ENCODE measurements around the gene GPRC6A.
"Not testable (repeated sequence)": the region's sequence is repeated elsewhere in the genome, so short reads cannot be mapped to it uniquely, and the experiment has no call there.

The GPRC6A gene

GRCh38 chr6:116827561-116828240 lies 1.2 kb downstream of the GPRC6A start:
- TF ChIP-seq CTCF (IDR thresholded peaks at IDR 0.05; ENCODE audit: insufficient read depth, missing control alignments), result no peak
- no peak for DNase-seq (ENCODE audit: insufficient read length, low spot score)
- no peak for FAIRE-seq

GRCh38 chr6:116816336-116816735 lies 12.5 kb downstream of the GPRC6A start:
- FAIRE-seq, result not testable (repeated sequence)

GRCh38 chr6:116812051-116812650 lies 16.7 kb downstream of the GPRC6A start:
- no peak for FAIRE-seq
- no peak for TF ChIP-seq CTCF (IDR thresholded peaks at IDR 0.05; ENCODE audit: insufficient read depth, missing control alignments)
- DNase-seq (ENCODE audit: insufficient read length, low spot score), result no peak

More at GRCh38 chr6:116816336-116816735, 12.5 kb downstream of the GPRC6A start:
- DNase-seq (ENCODE audit: insufficient read length, low spot score), result not testable (repeated sequence)

GRCh38 chr6:116801971-116802370 lies 26.9 kb downstream of the GPRC6A start:
- TF ChIP-seq CTCF (IDR thresholded peaks at IDR 0.05; ENCODE audit: insufficient read depth, missing control alignments), result no peak
- no peak for DNase-seq (ENCODE audit: insufficient read length, low spot score)
- no peak for FAIRE-seq

GRCh38 chr6:116799945-116800344 lies 28.9 kb downstream of the GPRC6A start:
- no peak for TF ChIP-seq CTCF (IDR thresholded peaks at IDR 0.05; ENCODE audit: insufficient read depth, missing control alignments)
- no peak for DNase-seq (ENCODE audit: insufficient read length, low spot score)
- no peak for FAIRE-seq

- TF ChIP-seq CTCF (IDR thresholded peaks at IDR 0.05; ENCODE audit: insufficient read depth, missing control alignments), result no peak
- FAIRE-seq (no peak), DNase-seq (ENCODE audit: insufficient read length, low spot score) (no peak)
Measured at GRCh38 chr6:116797585-116797984, 31.3 kb downstream of the GPRC6A start.

GRCh38 chr6:116793224-116793623 lies 35.7 kb downstream of the GPRC6A start:
- FAIRE-seq, result no peak
- no peak for DNase-seq (ENCODE audit: insufficient read length, low spot score)
- no peak for TF ChIP-seq CTCF (IDR thresholded peaks at IDR 0.05; ENCODE audit: insufficient read depth, missing control alignments)
